Endothelial cell of umbilical vein (primary cell): ENCODE data around the gene HDGFL2. TPM values are rescaled to one million over a fixed set of nuclear protein-coding genes. Genes with fewer than 3 reads are reported as not detected.

Source experiments
- BruUV-seq: library from RNA; stranded (reverse); fragments of 400-500 nt; replicated peaks from 2 replicates; lab custom pipeline; 2021; lab: Mats Ljungman, UMichigan
- CTCF ChIA-PET: fragments of 300-600, 350-600 bp; sonication (Branson Sonifier 250); formaldehyde crosslinking; loops from one replicate; lab custom pipeline; 2021; ENCODE audit warnings: antibody characterized with exemption, inconsistent platforms; lab: Charles Lee
- POLR2A ChIA-PET: fragments of 300-600, 350-600 bp; sonication (Branson Sonifier 250); formaldehyde crosslinking; loops from one replicate; lab custom pipeline; 2021; ENCODE audit warnings: antibody characterized with exemption, inconsistent platforms; lab: Charles Lee
- DNase-seq: peaks from one replicate; pipeline ENCODE4 v3.0.0-alpha.2; 2011; ENCODE audit warnings: low read depth, low spot score
- FAIRE-seq: peaks from 2 replicates; lab custom pipeline; 2011; peaks lifted over from hg19 to GRCh38; lab: Jason Lieb, UNC
- H2AFZ ChIP-seq: 2 replicates; pipeline ENCODE4 v1.6.0; 2012; ENCODE audit warnings: low read depth, low read length, control low read depth, inconsistent platforms
- H3K27ac ChIP-seq: 2 replicates; pipeline ENCODE4 v1.5.1; 2011; ENCODE audit warnings: low read depth, mild to moderate bottlenecking, control low read depth, low read length, moderate library complexity; ENCODE audit not compliant: insufficient read depth
- H3K27me3 ChIP-seq, 2 experiments: 2 replicates each; pipeline versions ENCODE4 v1.6.0 to v1.6.1; 2011; ENCODE audit warnings: low read length in 2 of 2, mixed read lengths in 1 of 2; ENCODE audit not compliant: control insufficient read depth in 2 of 2, insufficient read depth in 2 of 2
- H3K36me3 ChIP-seq, 2 experiments: 2 replicates in 1 of 2; 3 replicates in 1 of 2; pipeline ENCODE4 v1.5.1; 2011; ENCODE audit warnings: low read length in 2 of 2, mild to moderate bottlenecking in 1 of 2, moderate library complexity in 1 of 2; ENCODE audit not compliant: control insufficient read depth in 2 of 2, insufficient read depth in 2 of 2; ENCODE audit errors: extremely low read depth in 1 of 2
- H3K4me1 ChIP-seq: 3 replicates; pipeline ENCODE4 v1.5.1; 2011; ENCODE audit warnings: mild to moderate bottlenecking, low read length; ENCODE audit not compliant: control insufficient read depth, insufficient read depth; ENCODE audit errors: extremely low read depth
- H3K4me2 ChIP-seq: 2 replicates; pipeline ENCODE4 v1.6.1; 2011; ENCODE audit warnings: low read length, control low read depth, mixed read lengths; ENCODE audit not compliant: insufficient read depth
- H3K4me3 ChIP-seq, 3 experiments: fragments of 200-600 bp in 1 of 3; sonication (generic), shearing (Covaris generic) in 1 of 3; replicated peaks in 1 of 3; 2 replicates each; pipeline ENCODE4 v1.5.1; 2011 to 2016; ENCODE audit warnings: control low read depth in 3 of 3, low read length in 3 of 3, mild to moderate bottlenecking in 2 of 3, inconsistent platforms in 1 of 3, low read depth in 1 of 3, moderate library complexity in 1 of 3; ENCODE audit not compliant: insufficient read depth in 1 of 3
- H3K79me2 ChIP-seq: 2 replicates; pipeline ENCODE4 v1.6.0; 2012; ENCODE audit warnings: low read length, inconsistent platforms; ENCODE audit not compliant: control insufficient read depth, insufficient read depth
- H3K9ac ChIP-seq: replicated peaks from 2 replicates; pipeline ENCODE3; 2011; ENCODE audit warnings: low read length, control low read depth; ENCODE audit not compliant: insufficient read depth; ENCODE audit errors: extremely low read depth
- H3K9me1 ChIP-seq: replicated peaks from 3 replicates; pipeline ENCODE4 v1.6.0; 2011; ENCODE audit warnings: mild to moderate bottlenecking, low read length; ENCODE audit not compliant: control insufficient read depth, insufficient read depth; ENCODE audit errors: extremely low read depth
- H3K9me3 ChIP-seq: replicated peaks from 2 replicates; pipeline ENCODE4 v1.5.1; 2012; ENCODE audit warnings: low read length, inconsistent platforms; ENCODE audit not compliant: control insufficient read depth, insufficient read depth
- H4K20me1 ChIP-seq: replicated peaks from 2 replicates; pipeline ENCODE3; 2011; ENCODE audit warnings: mild to moderate bottlenecking, low read length; ENCODE audit not compliant: control insufficient read depth, insufficient read depth; ENCODE audit errors: extremely low read depth
- CTCF ChIP-seq, 2 donors: IDR thresholded peaks; 1 replicate in 1 of 2; 2 replicates in 1 of 2; pipeline ENCODE4 v1.5.1; 2011; ENCODE audit warnings: low read length in 2 of 2, mild to moderate bottlenecking in 2 of 2, moderate library complexity in 2 of 2, control low read depth in 1 of 2, inconsistent platforms in 1 of 2, low read depth in 1 of 2; ENCODE audit not compliant: insufficient read depth in 1 of 2; ENCODE audit errors: extremely low read depth in 1 of 2
- EZH2 ChIP-seq: IDR thresholded peaks from 2 replicates; pipeline ENCODE4 v1.6.1; 2012; ENCODE audit warnings: borderline replicate concordance, low read depth, mild to moderate bottlenecking, moderate library complexity, low read length, inconsistent platforms; ENCODE audit not compliant: severe bottlenecking
- FOS ChIP-seq: IDR thresholded peaks from 2 replicates; pipeline ENCODE4 v1.6.1; 2011; ENCODE audit warnings: mild to moderate bottlenecking, low read length, moderate library complexity, borderline replicate concordance; ENCODE audit not compliant: insufficient read depth
- GATA2 ChIP-seq: IDR thresholded peaks from 2 replicates; pipeline ENCODE4 v1.7.0; 2011; ENCODE audit warnings: low read depth, mild to moderate bottlenecking, moderate library complexity, mixed read lengths, low read length; ENCODE audit not compliant: insufficient read length, insufficient read depth
- JUN ChIP-seq: IDR thresholded peaks from 2 replicates; pipeline ENCODE4 v1.6.1; 2011; ENCODE audit warnings: borderline replicate concordance, low read depth; ENCODE audit not compliant: insufficient read length, insufficient read depth
- MAX ChIP-seq: IDR thresholded peaks from 2 replicates; pipeline ENCODE4 v1.6.1; 2011; ENCODE audit not compliant: insufficient read depth, insufficient read length
- MYC ChIP-seq: IDR thresholded peaks from one replicate; pipeline ENCODE4 v1.6.1; 2011; ENCODE audit warnings: mild to moderate bottlenecking, low read depth, low read length
- POLR2A ChIP-seq: IDR thresholded peaks from 2 replicates; pipeline ENCODE4 v1.6.1; 2012; ENCODE audit warnings: low read depth, mild to moderate bottlenecking, control low read depth, low read length
- POLR2AphosphoS5 ChIP-seq: IDR thresholded peaks from 2 replicates; pipeline ENCODE4 v1.6.1; 2012; ENCODE audit warnings: low read depth, mild to moderate bottlenecking, control low read depth, low read length, moderate library complexity; ENCODE audit not compliant: insufficient read depth
- dilution Hi-C: fragments of 300-500 bp; cut with MboI; formaldehyde crosslinking; loops from one replicate; pipeline ENCODE4 v1.15.0; 2019; ENCODE audit warnings: low sequenced_read_pairs; ENCODE audit not compliant: extremely low pct_ligation_motif_present
- intact Hi-C: fragments of 100-400 bp; cut with micrococcal nuclease; formaldehyde crosslinking; loops from one replicate; pipeline ENCODE4 v1.10.0; 2022
- polyA plus RNA-seq, 4 experiments: library from polyadenylated mRNA; depleted of rRNA in 3 of 4; stranded (reverse) in 3 of 4; unstranded in 1 of 4; fragments of >200 nt; gene quantifications; 2 replicates each; pipeline versions ENCODE4 v1.2.1 to v1.2.3, GENCODE V29; 2011 to 2012; ENCODE audit warnings: missing spikeins in 1 of 4
- total RNA-seq: library from RNA; stranded (reverse); gene quantifications from 2 replicates; pipeline ENCODE4 v1.2.3, GENCODE V29; 2021

HDGFL2 gene
- total and polyA plus RNA-seq, 2 donors (not counting 3 experiments of a cell fraction or from before 2014, with no cell fraction given): 39.1 to 79.6 TPM

- peaks cover 5 to 9% of the 10 kb centered on the region in 2 experiments for H3K36me3 ChIP-seq
- CTCF ChIA-PET: no interaction called here
- dilution Hi-C loops (no loop called here), intact Hi-C loops (no loop called here)
- H3K4me2 ChIP-seq: no peak overlapping the region
- no peak overlapping the region for H2AFZ ChIP-seq
- H3K4me1 ChIP-seq: no peaks in the 10 kb centered on the region
- no peaks in the 10 kb centered on the region for H3K27me3 ChIP-seq
- H4K20me1 ChIP-seq: no peaks in the 10 kb centered on the region
- no peak overlapping the region for H3K4me3 ChIP-seq
- FAIRE-seq (no peak), DNase-seq (no peak)
- H3K79me2 ChIP-seq: no peaks in the 10 kb centered on the region
- no peaks in the 10 kb centered on the region for H3K9me3 ChIP-seq
- BruUV-seq: no TSS peak
- POLR2A ChIA-PET: no interaction called here
- no peaks in the 10 kb centered on the region for H3K9me1 ChIP-seq
- no peak overlapping the region for H3K27ac ChIP-seq
- no peak overlapping the region for H3K9ac ChIP-seq
- TF ChIP-seq POLR2A (no peak), JUN (no peak), MAX (no peak), CTCF (IDR thresholded peaks at IDR 0.05; ENCODE audit: extremely low read depth in 1 of 2, insufficient read depth in 1 of 2, low read depth in 1 of 2, low read length in 2 of 2) (no peak), EZH2 (no peak), POLR2AphosphoS5 (no peak), MYC (no peak), FOS (no peak), GATA2 (no peak)
These were observed 35.9 kb upstream of the HDGFL2 start for GRCh38 chr19:4436231-4436630.
